ENCODE measurements around the gene TMEM108.

TMEM108 gene

DNA sequence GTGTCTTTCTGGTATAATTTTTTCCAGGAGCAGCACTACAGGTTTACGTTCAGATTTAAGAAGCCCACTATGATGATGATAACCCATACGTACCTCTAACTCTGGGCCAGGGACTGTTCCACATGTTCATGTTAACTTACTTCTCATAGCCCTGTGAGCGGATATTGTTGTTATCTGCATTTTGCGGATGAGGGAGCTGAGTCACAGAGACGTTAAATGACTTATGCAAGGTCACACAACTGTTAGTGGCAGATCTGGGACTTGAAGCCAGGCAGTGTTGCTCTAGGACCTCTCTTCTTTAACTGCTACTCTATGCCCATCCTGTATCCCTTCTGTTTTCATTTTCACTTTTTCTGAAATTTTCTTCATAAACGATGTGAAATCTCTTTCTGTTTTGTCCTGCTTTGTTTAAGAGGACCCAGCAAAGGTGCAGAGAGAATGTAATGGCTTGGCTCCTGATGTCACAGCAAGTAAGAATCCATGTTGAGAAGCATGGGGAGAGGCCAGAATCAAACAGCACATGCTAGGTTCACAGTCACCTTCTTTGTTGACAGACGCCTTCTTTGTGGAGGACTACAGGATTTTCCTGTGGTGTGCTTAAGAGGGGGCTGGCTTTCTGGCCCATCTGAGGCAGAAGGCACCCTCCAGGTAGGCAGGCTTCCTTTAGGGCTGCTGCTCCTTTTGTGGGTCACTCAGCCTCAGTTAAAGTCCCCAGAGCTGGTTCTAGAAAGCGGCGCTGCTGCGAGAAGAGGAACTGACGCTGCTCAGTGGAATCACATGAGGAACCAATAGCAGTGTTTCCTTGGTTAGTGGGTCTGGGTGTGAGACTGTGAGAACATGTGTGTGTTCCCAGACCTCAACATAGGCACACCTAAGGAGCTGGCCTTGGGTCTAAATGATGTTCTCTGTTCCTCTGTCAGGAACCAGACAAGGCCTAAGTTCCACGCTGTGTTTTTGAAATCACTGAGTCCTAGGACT lies 121.6 kb downstream of the TMEM108 start:
- H3K4me3 ChIP-seq (ENCODE audit: low read depth, low read length): no peak overlapping the region

DNA sequence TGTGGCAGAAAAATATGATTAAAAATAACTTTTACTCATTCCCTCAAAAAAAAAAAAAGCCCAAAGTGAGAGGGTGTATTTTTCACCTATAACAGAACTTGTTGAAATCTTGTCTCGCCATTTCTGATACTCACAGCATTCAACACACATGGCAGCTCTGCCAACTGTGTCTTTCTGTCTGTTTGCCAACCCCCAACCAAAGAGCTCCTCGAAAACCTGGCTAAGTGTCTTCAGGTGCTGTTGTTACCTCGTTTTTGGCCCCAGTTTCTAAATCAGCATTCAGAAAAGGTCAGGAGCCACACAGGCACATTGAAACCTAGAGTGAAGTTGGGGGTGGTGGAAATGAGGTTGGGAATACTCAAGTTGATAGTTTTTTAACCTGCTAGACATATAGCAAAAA lies 123.5 kb downstream of the TMEM108 start:
- H3K4me3 ChIP-seq (ENCODE audit: low read depth, low read length): no peak overlapping the region

DNA sequence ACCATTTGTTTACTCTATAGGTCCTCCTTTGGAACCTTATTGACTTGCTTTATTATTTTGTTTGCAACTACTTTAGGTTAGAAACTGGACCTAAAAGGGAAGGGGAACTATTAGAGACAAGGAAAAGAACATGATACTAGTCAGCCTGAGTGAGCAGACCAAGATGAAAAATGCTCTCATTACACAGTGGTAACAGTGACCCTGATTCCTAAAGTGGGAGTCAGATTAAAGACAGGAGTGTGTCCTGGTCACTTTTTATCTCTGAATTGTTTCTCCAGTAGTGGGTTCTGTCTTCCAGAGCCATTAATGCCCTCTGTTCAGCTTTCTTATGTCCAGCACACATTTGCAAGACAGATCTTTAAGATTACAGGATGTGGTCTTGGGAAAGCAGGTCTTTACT lies 124.1 kb downstream of the TMEM108 start:
- H3K4me3 ChIP-seq (ENCODE audit: low read depth, low read length): no peak overlapping the region

DNA sequence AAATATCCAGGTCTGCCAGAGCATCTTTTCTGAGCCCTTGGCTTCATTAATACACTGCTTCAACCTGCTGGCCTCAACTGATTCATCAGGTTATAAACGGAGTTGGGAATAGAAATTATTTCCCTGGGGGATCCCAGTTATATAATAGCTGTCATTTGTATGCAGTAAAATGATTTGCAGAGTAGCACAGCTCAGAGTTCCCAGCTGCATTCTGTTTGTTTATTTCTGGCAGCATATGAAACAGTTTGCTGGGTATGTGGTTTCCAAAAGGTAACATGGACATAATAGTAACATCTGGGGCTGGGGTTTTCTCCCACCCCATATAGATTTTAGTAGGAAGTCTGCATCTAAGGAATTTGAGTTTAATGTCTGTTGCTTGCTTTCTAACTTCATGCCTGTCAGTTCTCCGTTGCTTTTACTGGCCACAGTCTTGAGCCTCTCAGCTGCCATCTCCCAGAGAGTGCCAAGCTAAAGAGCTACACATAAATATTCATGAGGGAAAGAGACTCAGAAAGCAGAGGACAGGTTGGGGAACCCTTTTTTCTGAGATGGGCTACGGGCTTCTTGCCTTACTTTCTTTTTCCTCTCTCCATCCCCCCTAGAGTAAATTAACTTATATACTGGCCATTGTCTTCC lies 124.6 kb downstream of the TMEM108 start:
- no peak overlapping the region for H3K4me3 ChIP-seq (ENCODE audit: low read depth, low read length)

DNA sequence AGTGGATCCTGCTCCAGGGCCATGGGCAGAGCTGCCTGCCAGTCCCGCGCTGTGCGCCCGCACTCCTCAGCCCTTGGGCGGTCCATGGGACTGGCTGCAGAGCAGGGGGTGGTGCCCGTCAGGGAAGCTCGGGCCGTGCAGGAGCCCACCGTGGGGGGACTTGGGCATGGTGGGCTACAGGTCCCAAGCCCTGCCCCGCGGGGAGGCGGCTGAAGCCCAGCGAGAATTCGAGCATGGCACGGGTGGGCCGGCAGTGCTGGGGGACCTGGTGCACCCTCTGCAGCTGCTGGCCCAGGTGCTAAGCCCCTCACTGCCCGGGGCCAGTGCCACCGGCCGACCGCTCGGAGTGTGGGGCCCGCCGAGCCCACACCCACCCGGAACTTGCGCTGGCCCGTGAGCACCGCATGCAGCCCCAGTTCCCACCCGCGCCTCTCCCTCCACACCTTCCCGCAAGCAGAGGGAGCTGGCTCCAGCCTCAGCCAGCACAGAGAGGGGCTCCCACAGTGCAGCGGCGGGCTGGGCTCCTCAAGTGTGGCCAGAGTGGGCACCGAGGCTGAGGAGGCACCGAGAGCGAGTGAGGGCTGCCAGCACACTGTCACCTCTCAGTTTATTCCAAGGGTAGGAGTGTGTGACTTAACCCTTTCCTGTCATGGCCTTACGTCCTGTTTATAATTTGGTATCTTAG lies 129.3 kb downstream of the TMEM108 start:
- H3K4me3 ChIP-seq (ENCODE audit: low read depth, low read length): no peak overlapping the region

DNA sequence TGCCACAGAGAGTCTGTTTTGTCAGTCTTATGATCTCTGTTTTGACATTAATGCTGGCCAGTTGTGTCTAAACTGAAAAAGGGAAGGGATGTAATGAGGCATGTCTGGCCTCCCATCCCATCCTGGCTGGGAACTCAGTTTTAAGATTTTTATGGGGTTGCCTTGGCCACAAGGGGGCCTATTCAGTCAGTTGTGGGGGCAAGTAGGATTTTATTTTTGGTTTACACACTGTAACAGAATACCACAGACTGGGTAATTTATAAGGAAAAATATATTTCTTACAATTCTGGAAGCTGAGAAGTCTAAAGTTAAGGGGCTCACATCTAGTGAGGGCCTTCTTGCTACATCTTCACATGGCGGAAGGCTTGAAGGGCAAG lies 129.8 kb downstream of the TMEM108 start:
- H3K4me3 ChIP-seq (ENCODE audit: low read depth, low read length): no peak overlapping the region

DNA sequence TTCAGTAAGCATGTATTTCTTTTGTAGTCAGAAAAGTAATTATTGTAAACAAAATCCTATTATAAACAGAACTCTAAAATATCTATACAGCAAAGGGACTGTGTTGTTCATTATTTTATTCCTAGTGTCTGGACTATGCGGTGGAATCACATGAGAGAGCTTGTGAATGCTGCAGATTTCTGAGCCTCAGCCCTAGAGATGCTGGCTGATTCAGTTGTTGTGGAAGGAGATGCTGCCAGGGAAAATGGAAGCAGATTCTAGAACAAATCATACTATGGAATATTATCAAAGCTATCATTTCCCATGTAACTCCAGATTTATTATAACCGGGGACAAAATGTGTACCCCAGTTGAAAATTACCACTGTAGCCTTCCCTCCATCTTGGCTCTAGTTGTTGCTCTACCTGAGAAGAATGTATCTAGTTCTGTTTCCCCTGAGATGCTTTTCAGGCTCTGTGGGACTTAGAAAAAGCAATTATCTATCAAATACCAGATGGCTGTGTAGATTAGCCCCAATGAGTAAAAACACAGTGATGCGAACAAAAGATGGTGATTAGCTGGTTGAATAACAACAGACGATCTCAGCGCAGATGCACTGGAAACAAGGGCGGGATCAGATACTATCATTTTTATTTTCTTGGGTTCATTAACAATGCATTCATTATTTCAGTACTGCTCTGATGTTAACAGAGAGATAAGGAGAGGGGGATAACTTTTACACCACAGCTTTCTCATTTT lies 131.3 kb downstream of the TMEM108 start:
- no peak overlapping the region for H3K4me3 ChIP-seq (ENCODE audit: low read depth, low read length)

DNA sequence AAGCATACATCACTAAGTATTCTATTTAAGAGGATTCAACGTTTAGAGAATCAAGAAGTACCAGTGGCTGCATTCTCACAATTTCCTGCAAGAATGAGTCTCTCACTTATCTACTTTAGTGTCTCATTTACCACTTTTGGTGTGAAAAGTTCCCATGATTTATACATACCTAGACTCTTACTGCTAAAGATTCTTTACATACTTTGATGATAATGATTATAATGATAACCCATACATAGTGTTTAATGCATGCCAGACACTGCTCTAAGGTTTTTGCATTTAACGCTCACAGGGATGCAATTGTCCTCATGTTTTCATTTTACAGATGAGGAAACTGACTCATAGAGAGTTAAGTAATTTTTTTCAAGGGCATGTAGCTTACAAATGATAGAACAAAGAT lies 133.6 kb downstream of the TMEM108 start:
- no peak overlapping the region for H3K4me3 ChIP-seq (ENCODE audit: low read depth, low read length)

DNA sequence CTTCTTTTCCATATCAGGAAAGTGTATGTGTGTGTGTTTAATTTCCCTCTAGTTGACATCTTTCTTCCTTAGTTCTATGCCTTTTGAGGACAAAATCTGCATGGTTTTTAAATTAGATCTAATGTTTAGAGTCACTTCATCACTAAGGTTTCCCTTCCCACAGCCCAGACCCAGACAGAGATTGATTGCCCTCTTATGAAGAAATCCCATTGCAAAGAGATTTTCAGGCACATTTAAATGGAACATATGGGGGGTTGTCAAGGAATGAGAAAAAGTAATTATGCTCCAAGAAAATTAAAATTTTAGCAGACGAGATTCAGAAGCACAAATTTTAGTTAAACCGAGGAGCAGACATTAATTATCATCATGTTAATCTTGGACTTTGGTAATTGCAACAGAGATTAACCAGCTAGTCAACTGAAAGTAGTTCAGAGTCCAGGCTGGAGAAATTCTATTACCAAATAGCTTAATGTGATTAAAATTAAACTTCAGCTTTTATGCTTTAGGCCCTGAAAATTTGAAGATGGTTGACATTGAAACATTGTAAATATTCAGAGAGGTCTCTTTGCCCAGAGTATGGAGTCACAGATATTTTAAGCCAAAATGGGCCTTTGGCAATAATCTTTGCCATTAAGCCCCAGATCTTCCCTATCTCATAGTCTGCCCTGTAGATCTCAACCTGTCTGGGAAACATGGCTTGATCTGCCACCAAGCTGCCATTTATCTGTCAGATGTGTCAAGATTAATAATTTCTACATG lies 143.4 kb downstream of the TMEM108 start:
- H3K4me3 ChIP-seq (ENCODE audit: low read depth, low read length): no peak overlapping the region

DNA sequence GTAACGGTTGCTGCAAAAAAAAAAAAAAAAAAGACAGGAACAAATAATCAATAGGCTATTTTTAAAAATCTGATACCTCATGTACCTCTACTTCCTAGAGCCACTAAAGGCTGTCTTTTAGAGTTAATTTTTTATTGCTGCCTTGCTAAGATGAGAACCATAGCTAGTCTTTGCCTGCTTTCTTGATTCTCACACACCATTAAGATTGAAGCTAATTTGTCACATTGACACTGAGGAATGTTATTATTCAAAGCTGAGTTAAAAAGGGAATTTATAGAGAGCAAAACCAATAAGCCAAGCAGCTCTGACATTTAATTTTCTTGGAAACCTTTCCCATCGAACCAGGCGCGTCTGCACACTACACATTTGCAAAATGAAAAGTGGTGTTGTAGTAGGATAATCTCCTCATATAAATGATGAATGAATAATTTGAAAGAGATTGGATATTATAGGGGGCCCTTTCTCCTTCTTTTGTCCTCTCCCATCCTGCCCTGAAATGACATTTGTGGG lies 149.7 kb downstream of the TMEM108 start:
- H3K4me3 ChIP-seq (ENCODE audit: low read depth, low read length): no peak overlapping the region

DNA sequence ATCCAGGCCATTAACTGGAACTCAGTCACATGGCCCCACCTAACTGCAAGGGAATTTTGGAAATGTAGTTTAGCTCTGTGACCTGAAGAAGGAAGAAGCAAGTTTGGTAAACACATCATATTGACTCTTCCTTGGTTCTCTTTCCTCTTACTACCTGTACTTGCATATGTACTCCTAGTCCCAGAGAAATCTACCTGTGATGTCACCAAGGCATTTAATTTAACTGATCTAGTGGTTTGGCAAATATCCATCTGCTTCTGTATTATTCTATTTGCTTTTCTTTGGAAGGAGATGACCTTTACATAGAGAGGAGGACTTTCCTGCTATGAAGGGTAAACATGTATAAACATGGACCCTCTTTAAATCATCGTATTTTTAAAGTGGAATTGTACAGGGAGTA lies 150.8 kb downstream of the TMEM108 start:
- H3K4me3 ChIP-seq (ENCODE audit: low read depth, low read length): no peak overlapping the region

DNA sequence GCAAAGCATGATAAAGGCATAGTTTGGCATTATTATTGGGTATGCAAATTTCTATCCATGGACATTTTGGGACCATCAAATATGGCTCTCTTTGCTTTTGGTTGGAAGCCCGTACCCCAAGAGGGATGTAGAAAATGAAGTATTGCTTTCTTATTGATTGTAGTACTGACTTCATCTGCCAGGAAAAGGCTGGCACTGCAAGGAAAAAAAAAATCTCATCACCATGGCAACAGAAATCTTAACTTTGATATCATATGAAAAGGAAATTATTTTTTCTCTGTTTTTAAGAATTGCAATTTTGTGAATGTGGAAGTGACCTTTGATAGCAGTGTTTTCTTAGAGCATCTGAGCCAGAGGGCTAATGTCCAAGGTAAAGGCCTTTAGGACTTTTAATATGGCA lies 151.7 kb downstream of the TMEM108 start:
- H3K4me3 ChIP-seq (ENCODE audit: low read depth, low read length): no peak overlapping the region

DNA sequence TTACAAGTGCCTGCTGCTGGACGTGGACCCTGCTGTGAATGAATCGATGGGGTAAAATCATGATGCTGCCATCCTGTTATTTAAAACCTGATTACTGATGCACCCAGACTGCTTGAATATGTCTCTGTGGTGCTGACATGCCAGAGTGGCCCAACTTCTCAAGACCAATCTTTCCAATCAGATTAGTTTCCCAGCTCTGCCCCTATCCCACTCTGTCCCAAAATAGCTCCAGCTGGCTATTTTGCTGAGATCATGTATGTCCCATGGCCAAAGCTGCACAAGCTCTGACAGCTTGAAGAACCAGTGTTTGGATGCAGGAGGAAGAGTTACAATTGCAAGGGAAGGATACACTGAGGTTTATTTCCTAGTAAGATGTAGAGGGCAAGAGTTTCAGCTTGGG lies 153.6 kb downstream of the TMEM108 start:
- no peak overlapping the region for H3K4me3 ChIP-seq (ENCODE audit: low read depth, low read length)

DNA sequence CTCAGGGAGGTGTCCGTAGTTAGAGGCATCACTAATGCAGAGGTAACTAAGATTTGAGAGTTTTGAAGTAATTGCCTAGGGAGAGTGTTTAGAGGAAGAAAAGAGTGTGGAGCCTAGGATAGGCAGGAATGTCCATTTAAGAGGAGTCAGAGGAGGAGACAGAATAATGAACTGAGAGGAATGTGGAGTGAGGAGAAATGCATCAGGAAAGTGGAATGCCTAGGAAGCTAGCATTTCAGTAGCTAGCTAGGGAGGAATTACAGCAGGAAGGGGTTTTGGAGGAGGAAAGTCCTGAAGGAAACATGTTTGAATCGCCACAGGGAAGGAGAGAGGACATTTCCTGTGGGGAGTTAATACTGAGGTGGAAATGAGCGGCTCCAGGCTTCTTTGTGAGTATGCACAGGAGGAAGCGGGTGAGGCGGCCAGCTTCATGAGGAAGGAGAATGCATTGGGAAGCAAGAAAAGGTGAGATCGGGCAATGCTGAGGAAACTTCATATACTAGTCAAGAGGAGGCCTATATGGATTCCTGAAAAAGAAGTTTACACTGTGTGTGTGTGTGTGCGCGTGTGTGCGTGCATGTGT lies 154.3 kb downstream of the TMEM108 start:
- H3K4me3 ChIP-seq (ENCODE audit: low read depth, low read length): no peak overlapping the region

DNA sequence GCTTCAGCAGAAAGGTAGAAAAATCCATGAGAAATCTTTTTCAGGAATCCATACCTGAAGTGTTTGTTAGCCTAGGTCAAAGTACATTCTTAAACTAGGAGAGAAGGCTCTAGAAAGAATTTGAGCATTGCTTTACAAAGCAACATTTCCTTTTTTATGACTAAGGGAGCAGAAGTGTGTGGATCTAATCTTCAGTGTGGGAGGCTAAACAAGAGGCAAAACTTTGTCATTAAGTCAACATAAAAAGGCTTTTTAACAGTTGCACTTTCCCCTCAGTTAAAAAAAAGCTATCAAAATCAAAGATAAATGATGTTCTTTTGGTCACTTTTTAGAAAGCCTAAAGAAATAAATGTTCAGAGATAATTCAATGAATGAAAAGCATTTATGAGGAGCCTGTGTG lies 154.8 kb downstream of the TMEM108 start:
- no peak overlapping the region for H3K4me3 ChIP-seq (ENCODE audit: low read depth, low read length)

DNA sequence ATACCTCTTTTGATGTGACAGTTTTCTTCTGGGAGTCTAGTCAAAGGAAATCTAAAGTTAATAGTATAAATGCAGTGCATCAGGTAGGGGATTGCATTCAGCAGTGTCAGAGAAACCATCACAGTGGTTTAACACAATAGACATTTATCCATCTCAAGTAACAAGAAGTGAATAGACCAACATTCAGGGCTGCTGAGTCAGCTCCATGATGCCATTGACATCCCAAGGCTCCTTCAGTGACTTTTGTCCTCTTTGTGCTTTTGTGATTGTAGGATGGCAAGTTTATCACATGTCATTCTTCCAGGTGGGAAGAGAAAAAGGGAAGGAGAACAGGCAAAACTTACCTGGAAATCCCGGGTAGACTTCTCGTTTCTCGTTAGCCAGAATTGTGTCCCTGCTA lies 158.3 kb downstream of the TMEM108 start:
- no peak overlapping the region for H3K4me3 ChIP-seq (ENCODE audit: low read depth, low read length)

DNA sequence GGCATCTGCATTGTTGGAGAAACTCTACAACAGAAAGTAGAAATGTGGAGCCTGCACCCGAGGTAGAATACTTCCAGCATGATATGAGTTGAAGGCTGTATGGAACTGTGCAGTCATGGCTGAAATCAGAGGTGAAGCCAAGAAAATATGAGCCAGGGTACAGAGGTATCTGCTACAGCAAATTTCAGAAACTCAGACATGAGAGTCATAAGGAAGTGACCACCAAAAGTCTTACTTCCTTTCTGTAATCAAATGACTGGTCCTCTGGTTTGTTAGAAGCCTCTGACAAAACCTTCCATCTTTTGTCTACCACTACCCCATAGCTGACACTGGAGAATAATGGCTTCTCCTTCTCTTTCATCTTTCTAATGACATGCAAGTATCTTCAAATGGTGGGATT lies 159.4 kb downstream of the TMEM108 start:
- H3K4me3 ChIP-seq (ENCODE audit: low read depth, low read length): no peak overlapping the region

DNA sequence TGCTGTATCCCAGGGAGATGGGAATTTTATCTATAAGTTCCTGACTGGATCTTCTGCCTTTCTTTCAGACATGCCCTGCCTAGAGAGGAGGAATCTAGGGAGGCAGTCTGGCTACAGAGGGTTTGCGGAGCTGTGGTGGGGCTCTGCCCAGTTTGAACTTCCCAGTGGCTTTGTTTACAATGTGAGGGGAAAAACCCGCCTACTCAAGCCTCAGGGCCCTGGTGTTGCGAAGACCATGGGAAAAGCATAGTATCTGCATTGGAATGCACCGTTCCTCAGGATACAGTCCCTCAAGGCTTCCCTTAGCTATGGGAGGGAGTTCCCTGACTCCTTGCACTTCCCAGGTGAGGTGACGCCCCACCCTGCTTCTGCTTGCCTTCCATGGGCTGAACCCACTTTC lies 168.7 kb downstream of the TMEM108 start:
- no peak overlapping the region for H3K4me3 ChIP-seq (ENCODE audit: low read depth, low read length)

DNA sequence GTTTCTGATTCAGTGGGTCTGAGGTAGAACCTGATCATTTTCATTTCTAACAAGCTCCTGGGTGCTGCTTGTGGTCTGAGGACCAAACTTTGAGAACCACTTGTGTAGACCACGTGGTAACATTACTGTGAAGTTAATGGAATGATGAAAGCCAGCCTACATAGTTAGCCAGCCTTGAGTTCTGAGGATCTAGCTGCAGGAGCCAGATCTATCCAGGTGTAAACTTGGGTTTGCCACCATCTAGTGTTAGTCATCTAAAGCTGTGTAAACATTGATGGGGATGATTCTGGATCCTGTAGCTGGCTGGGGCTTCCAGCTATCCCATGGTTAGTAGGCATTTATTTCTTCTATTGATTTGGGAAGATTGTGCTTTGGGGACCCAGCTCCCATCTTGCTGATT lies 170.0 kb downstream of the TMEM108 start:
- H3K4me3 ChIP-seq (ENCODE audit: low read depth, low read length): no peak overlapping the region
